Frontal cortex (tissue), 4 donors: Measurements from ENCODE around the gene CRYM. TPM values are rescaled to one million over a fixed set of nuclear protein-coding genes. Genes with fewer than 3 reads are reported as not detected.

Experiments used
- DNase-seq, 2 donors: peaks; one replicate each; pipeline ENCODE4 v3.0.0; 2012; ENCODE audit warnings: low spot score in 2 of 2
- FAIRE-seq: peaks from 2 replicates; lab custom pipeline; 2012; peaks lifted over from hg19 to GRCh38; lab: Jason Lieb, UNC
- total RNA-seq: library from RNA; depleted of rRNA; stranded (reverse); fragments of >200 nt; gene quantifications from one replicate; pipeline ENCODE4 v1.2.3, GENCODE V29; 2014
- donor health status: control.
- donor health status: control.
- donor health status: control.

CRYM gene
- total RNA-seq, 1 donor from 2014 or later = 87.2 TPM

DNA sequence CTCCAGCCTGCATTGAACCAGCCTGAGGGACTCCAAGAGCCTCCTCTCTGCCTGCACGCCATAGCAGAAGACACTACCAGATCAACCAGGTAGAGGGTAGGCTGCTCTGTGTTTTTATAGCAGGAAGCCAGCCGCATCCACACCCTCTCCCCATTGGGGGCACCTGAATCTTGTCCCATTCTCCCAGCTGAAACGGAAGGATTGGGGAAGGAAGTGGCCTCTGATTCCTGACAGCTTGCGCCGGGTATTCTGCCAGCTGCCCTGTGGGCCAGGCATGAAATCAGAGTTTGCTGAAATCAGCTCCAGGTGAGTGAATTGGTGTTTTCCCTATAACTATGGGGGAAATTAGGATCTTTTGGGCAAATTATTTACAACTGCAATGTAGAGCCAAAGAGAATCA lies 66.6 kb downstream of the CRYM start, which contains the start of gene ZP2:
ZP2 (minus strand) TSS at position 89 of the 400 bp plus-strand sequence; CDS start at position 62, 27 bp downstream.
- no peak for FAIRE-seq
- DNase-seq = no peak

Other genes with a start within 250 kb of the CRYM start
- 0.41 TPM for gene DNAH3, start 127.4 kb downstream of the CRYM start, total RNA-seq
- 67.7 TPM for gene LDAF1, start 119.6 kb downstream of the CRYM start, total RNA-seq
- not detected for gene ZP2, start 66.7 kb downstream of the CRYM start, total RNA-seq
- gene ANKS4B, start 44.6 kb downstream of the CRYM start, total RNA-seq = under 0.01 TPM